Measurements from ENCODE around the gene C16orf96. TPM values are rescaled to one million over a fixed set of nuclear protein-coding genes. Genes with fewer than 3 reads are reported as not detected.

C16orf96 gene
- total and polyA plus RNA-seq, 2 of the 13 experiments (the other 11 are each of a cell fraction or from before 2014, with no cell fraction given) = 0.03 TPM; not detected in 1

GRCh38 chr16:4614571-4615383 is 58.6 kb downstream of the C16orf96 start, which contains the start of gene UBALD1 (continued):
- TF ChIP-seq HNF1A (IDR thresholded peaks at IDR 0.05; ENCODE audit: low read depth) = no peak
- TF ChIP-seq HNF1A (CRISPR knock-in tag; IDR thresholded peaks at IDR 0.05; ENCODE audit: borderline replicate concordance) = peak; percentile 57; the same call in 1 of the 2 replicates
- TF ChIP-seq THRA (CRISPR knock-in tag; IDR thresholded peaks at IDR 0.05; ENCODE audit: borderline replicate concordance) = peak; percentile 65
- TF ChIP-seq ZFAT (CRISPR knock-in tag; conservative IDR thresholded peaks at IDR 0.05) = no peak
- TF ChIP-seq ZKSCAN1 (IDR thresholded peaks at IDR 0.05; ENCODE audit: low read length) = peak; percentile 72
- peak; percentile 88 for TF ChIP-seq ERF (CRISPR knock-in tag; IDR thresholded peaks at IDR 0.05)
- no peak; the same call in 1 of the 2 replicates for TF ChIP-seq ZNF543 (CRISPR knock-in tag; IDR thresholded peaks at IDR 0.05)
- TF ChIP-seq KMT2A (CRISPR knock-in tag; IDR thresholded peaks at IDR 0.05) = peak; percentile 51; the same call in 1 of the 2 replicates
- TF ChIP-seq PTBP1 (IDR thresholded peaks at IDR 0.05; ENCODE audit: low read depth, low read length, poor library complexity, severe bottlenecking) = no peak
- peak; percentile 34; the same call in 1 of the 2 replicates for TF ChIP-seq PRDM15 (CRISPR knock-in tag; IDR thresholded peaks at IDR 0.05)
- TF ChIP-seq SP4 (CRISPR knock-in tag; IDR thresholded peaks at IDR 0.05) = no peak; the same call in 1 of the 2 replicates
- TF ChIP-seq SYNCRIP (IDR thresholded peaks at IDR 0.05; ENCODE audit: insufficient read depth, low read depth, low read length) = no peak
- TF ChIP-seq GMEB1 (CRISPR knock-in tag; IDR thresholded peaks at IDR 0.05; ENCODE audit: borderline replicate concordance) = peak; percentile 94
- TF ChIP-seq ZNF333 (CRISPR knock-in tag; IDR thresholded peaks at IDR 0.05; ENCODE audit: borderline replicate concordance) = no peak
- TF ChIP-seq CHCHD3 (CRISPR knock-in tag; IDR thresholded peaks at IDR 0.05) = no peak
- no peak for TF ChIP-seq TRIM24 (CRISPR knock-in tag; IDR thresholded peaks at IDR 0.05)

Measured in HepG2 (cell line).